NCI-H1048 (cell line): ENCODE measurements around the gene BCLAF1.
A peak's percentile ranks its signal among the peaks of the same experiment; 100 is the strongest.

Experiments used
- DNase-seq: peaks from one replicate; lab custom pipeline; 2025; lab: John Stamatoyannopoulos, UW

BCLAF1 gene, protein sequence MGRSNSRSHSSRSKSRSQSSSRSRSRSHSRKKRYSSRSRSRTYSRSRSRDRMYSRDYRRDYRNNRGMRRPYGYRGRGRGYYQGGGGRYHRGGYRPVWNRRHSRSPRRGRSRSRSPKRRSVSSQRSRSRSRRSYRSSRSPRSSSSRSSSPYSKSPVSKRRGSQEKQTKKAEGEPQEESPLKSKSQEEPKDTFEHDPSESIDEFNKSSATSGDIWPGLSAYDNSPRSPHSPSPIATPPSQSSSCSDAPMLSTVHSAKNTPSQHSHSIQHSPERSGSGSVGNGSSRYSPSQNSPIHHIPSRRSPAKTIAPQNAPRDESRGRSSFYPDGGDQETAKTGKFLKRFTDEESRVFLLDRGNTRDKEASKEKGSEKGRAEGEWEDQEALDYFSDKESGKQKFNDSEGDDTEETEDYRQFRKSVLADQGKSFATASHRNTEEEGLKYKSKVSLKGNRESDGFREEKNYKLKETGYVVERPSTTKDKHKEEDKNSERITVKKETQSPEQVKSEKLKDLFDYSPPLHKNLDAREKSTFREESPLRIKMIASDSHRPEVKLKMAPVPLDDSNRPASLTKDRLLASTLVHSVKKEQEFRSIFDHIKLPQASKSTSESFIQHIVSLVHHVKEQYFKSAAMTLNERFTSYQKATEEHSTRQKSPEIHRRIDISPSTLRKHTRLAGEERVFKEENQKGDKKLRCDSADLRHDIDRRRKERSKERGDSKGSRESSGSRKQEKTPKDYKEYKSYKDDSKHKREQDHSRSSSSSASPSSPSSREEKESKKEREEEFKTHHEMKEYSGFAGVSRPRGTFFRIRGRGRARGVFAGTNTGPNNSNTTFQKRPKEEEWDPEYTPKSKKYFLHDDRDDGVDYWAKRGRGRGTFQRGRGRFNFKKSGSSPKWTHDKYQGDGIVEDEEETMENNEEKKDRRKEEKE

DNA sequence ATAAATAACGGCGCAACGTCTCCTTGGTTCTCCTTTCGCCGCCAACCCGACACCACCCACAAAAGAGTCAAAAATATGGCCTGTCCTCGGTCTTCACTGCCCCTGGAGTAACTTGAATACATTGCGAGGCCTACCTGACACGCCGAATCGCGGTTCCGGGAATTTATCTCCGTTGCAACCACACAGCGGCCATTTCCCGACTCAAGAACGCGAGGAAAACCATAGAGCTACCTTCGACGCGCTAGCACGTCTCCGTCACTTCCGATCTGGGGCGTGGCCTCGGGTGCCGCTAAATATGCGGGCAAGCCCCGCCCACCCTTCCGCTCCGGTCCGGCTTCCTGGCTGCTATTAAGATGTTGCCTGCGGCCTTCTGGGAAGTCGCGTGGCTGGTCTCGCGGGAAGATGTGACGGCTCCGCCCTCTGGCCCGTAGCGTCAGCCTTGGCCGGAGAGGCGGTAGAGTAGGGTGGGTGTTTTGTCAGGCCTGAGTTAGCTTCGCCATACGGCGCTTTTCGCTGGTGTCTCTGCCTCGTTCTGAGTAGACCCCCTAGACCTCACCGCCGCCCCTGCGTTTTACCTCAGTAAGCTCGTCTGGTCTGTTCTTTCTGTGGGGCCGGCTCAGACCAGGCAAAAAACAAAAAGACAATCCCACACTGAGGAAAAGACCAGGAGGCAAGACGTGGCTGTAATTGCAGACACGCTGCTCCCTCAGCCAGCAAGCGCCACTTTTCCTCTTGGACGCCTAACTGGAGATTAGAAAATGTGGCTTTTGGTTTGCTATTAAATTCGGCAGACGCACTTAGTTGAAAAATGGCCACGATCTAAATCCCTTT, at the start of gene BCLAF1:
Gene BCLAF1 (minus strand): TSS at position 268 of the 831 bp plus-strand sequence. CDS start 9,980 bp downstream, outside the sequence.
- peak; percentile 94 for DNase-seq

DNA sequence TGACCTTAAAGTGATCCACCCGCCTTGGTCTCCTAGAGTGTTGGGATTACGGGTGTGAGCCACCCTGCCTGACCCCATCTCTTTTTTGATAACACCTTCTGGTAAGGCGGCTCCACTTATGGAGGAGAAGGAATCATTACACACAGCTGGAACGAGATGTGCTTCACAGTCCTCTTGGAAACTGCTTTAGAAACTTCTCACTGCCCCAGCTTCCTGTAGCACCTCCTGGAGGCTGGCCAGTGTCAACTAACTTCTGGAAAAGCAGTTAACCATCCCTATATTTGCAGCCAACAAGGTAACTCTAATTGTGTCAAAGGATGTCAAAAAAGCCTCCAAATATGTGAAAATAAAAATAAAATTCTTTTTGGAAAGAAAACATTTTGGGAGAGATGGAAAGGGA, 48.8 kb upstream of the BCLAF1 start:
- no peak for DNase-seq

DNA sequence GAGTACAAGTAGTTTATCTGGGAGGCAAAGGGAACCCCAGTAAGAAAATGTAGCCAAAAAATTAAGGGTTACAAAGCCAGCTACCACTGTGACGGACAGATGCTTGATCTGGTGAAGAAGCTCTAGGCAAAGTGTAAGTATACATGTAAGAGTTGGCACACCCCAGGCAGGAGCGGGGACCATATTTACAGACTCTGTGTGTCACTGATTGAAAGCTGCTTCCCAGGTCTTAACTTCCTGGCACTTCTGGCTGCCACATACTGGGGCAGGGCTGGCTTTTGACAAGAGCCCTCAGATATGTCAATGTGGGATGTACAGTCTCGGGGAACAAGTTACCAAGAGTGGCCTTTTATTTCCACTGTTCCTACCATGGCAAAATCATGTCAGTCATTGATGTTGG, 48.0 kb upstream of the BCLAF1 start:
- DNase-seq = no peak

DNA sequence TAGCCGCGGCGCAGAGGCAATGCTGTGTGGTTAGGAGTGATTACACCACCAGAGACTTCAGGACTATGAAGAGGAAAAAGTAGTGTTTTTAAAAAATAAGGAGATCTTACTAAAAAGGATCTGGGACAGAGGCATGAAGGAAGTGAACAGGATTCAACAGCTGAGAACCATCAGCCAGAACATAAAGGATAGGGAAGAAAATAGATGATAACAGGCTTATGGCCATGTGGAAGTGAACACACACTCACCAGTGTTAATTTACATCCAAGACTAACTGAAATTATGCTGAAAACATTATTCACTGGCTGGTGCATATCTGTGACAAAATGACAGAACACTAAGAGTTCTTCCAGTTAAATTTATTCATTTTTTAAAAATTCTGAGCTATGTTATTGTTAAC, 47.5 kb upstream of the BCLAF1 start:
- no peak for DNase-seq

DNA sequence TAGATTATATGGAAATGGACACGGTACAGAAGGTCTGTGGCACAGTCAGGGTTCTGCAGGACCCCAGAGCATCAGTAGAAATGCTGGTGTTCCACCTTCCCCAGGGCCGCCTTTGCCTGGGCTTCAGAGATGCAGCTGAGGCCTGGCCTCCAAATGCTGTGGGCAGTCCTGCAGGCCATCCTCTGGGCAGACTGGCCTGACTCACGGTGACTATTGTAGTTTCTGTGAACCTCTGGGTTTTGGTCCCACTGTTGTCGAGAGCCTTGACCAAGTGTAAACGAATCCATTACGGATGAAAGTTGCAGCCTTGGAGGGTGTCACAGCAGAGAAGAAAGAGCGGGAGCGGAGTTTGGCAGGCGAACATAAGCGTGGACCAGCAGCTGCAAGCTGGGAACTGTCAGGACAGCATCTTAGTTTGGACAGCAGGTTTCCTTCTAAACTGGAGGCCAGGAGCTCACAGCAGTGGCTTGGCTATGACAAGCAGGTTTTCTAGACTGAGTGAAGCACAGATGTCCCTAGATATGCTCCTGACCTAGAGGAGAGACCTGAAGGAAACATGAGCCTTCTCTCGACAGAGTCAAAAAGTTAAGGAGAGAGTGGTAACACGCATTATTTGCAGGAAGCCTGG, 46.2 kb upstream of the BCLAF1 start:
- DNase-seq = no peak

DNA sequence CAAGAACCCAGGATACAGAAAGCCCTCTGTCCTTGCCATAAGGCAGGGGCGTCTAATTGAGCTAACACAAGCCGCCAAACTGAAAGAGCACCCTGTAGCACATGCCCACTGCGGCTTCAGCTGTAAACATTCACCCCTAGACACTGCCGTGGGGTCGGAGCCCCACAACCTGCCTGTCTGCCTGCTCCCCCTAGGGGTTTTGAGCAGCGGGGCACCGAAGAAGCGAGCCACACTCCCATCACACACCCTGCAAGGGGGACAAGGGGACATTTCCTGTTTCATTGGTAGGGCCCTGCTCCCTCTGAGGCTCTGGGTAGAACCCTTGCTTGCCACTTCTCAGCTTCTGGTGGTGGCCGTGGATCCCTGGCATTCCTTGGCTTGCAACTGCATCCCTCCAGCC, 45.2 kb upstream of the BCLAF1 start:
- DNase-seq = no peak

DNA sequence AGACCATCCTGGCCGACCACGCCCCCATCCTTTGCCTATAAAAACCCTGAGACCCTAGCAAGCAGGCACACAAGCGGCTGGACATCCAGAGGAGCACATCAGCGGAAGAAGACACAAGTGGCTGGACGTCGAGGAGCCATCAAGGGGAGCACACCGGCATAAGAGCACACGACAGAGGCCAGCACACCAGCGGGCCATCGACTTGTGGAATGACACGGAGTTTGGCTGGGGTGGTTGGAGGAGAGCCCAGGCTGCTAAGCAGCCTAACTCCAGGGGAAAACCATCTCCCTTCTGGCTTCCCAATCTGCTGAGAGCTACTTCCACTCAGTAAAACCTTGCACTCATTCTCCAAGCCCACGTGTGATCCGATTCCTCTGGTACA, 44.8 kb upstream of the BCLAF1 start:
- no peak for DNase-seq

DNA sequence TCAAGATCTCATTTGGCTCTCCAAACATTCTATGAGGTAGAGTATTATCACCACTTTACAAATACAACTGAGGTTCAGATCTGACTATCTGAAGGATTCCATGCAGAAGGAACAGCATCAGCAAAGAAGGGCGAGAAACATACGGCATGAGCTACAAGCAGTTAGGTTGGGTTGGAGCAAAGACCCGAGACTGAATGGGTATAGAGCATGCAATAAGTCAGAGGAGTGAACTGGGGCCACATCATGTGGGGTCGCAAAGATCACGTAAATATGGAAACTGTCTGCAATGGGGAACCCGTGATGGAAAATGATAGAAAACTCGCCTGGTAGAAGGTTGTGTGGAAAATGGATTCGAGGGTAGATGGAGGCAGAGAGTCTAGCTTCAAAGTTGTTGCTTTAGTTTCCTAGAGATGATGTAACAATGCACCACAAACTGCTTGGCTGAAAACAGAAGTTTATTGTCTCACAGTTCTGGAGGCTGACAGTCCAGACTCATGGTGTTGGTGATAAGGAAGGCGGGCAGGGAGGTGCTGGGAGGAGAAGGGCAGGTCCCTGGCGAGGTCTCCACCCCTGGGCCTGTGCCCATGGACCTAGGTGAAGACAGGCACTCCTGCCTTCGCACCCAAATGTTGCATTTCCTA, 44.3 kb upstream of the BCLAF1 start:
- DNase-seq = no peak

DNA sequence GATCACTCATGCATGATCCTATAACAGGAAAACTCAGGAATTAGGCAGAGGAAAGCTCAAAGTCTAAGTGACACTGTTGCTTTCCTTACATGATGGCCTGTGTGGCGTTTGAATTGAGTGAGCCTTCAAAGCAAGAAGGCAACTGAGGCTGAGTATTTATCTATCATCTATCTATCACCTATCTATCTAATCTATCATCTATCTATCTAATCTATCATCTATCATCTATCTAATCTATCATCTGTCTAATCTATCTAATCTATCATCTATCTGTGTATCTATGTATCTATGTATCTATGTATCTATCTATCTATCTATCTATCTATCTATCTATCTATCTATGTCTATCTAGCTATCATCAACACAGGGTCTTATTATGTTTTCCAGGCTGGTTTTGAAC, 41.8 kb upstream of the BCLAF1 start:
- no peak for DNase-seq

DNA sequence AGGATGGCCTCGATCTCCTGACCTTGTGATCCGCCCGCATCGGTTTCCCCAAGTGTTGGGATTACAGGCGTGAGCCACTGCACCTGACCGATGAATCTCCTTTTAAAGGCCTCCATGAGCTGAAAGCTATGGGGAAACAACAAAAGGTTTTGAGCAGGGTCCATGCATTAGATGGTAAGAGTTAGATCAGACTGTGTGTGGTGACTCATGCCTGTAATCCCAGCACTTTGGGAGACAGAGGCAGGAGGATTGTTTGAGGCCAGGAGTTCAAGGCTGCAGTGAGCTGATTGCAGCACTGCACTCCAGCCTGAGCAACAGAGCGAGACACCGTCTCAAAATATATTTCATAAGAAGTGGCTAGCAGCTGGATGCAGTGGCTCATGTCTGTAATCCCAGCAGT, 41.0 kb upstream of the BCLAF1 start:
- DNase-seq = no peak

DNA sequence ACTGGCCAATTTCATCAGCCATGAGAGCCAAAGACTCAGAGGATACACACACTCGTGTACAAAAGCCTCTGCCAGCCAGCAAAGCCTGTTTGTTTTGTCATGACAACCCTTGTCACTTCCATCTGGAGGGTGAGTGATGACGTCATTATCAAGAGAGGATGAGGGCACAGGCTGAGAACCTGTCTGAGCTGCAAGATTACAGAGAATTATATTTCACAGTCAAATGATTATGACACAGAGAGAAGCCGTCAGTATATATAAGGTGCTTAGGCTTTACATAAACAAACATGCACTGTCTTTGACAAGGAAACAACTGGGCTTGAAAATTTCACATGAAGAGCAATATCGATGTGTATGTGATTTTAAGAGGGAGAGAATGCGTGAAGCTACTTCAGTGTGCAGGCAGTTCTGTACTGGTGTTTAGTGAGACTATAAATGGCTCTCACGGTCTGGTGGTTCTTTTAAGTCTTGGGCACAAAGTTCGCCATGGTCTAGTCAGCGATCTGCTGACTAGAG, 36.5 kb upstream of the BCLAF1 start:
- no peak for DNase-seq

DNA sequence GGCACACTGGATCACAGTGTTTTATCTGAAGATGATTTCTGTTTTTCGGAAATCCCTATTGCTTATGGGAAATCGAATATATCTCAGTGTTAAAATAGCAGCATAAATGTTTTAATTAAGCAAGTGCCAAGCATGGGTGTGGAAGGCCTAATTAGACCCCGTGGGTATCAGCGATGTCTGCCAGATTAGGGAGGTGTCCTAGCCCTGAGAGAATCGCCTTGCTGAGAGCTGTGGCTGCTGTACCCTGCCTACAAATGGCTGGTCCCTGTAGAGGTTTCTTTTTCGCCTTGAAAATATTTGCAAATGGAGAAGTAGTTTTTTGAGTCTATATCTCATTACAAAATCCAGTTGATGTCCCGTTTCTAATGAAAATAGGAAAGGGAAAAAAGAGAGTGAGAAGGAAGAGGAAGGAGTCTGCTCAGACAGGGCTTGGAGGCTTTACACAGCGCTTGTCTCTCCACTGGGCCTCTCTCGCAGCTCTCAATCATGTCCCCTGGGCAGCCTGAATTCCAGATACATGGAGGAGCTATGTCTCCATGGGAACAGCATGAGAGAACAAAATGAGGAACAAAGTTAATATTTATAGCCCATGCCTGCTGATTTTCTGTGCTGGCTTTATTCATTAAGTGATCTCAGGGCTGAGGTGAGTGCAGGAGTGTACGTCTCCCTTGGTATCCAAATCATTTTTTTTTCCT, 35.2 kb upstream of the BCLAF1 start:
- no peak for DNase-seq

DNA sequence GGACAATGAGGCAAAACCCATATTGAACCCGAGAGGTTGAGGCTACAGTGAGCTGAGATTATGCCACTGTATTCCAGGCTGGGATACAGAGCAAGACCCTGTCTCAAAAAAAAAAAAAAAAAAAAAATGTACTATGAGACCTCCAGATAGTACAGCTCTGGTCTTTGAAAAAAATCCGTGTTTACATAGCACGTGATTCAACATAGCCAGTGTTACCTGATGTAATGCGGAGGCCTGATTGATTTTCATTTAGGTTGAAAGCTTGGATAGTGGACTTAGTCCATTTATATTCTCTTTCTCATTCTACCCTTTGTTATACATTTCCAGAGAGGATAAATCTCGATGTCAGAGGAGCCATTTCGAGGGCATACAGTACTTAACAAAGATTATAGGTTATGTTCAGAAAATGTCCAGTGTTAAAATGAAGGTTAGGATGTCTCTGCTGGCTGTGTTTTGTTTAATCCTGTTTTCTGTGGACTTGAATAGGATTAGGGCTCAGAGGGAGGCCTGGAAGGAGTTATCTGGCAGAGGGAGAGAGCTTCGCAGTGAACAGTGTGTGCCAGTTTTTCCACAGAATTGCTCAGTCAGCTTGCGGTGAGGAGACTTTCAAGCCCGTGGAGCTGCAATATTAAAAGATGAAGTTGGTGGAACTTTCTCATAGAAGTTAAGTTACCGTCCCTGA, 33.9 kb upstream of the BCLAF1 start:
- no peak for DNase-seq

DNA sequence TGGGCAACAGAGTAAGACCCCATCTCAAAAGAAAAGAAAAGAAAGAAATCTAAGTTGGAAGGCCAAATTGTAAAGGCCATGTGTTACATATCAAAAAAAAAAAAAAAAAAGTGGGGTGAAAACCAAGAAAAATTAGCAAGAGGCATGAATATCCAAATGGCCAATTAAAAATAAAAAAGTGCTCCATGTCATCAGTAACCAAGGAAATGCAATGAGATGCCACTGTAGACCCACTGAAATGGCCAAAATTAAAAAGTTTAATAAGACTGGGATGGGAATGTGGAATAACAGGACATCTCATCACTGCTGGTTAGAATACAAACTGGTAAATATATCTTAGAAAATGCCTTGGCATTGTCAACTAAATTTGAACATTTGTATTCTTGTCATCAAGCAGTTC, 30.1 kb upstream of the BCLAF1 start:
- no peak for DNase-seq

DNA sequence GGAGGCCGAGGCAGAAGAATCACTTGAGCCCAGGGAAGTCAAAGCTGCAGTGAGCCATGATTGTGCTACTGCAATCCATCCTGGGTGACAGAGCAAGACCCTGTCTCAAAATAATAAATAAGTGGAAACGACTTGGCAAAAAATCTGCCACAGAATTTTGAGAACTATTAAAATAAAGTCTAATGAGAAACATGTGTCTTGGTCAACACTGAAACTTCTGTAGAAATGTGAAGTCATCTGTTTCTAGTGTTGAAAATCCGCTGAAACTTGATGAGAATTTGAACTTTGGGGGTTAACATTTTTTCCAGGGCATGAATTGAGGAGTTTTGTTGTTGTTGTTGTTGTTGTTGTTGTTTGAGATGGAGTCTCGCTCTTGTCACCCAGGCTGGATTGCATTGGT, 29.0 kb upstream of the BCLAF1 start:
- no peak for DNase-seq

DNA sequence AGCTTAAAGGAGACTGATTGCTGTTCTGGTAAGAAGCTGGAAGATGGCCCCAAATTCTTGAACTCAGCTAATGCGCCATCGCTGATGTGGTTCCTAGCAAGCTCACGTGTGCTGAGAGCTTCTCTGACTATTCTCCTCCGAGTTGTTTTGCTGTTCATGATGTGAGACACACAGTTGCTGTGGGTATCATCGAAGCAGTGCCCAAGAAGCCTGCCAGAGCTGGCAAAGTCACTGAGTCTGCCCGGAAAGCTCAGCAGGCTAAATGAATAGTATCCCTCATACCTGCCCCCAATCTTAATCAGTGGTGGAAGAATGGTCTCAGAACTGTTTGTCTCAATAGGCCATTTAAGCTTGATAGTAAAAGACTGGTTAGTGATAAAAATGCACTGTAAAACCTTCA, 28.3 kb upstream of the BCLAF1 start:
- DNase-seq = no peak

DNA sequence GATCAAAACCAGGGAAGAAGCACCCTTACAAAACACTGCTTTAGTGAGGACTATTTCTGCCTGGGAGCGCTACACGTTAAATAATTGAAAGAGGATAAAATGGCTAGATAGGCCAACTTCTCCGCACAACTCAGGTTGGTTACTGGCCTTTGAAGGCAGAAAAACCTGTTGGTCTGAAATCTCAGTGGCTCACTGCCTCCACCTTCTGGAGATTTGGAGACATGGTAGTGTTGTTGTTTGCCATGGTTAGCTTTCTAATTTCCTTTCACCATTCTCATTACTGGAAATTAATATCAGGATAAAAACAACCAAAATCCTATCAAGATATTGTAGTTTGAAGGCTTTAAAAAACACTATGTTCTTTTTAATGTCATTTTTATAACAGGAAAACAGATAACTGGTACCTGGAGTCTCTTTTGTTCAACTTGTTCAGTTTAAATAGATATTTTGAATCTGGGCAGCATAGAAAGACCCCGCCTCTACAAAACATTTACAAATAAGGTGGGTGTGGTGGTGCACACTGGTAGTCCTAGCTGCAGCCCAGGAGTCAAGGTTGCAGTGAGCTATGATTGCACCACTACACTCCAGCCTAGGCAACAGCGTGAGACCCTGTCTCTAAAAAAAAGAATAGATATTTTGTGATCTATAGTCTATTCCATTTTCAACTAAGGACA, 27.5 kb upstream of the BCLAF1 start:
- peak; percentile 44 for DNase-seq

DNA sequence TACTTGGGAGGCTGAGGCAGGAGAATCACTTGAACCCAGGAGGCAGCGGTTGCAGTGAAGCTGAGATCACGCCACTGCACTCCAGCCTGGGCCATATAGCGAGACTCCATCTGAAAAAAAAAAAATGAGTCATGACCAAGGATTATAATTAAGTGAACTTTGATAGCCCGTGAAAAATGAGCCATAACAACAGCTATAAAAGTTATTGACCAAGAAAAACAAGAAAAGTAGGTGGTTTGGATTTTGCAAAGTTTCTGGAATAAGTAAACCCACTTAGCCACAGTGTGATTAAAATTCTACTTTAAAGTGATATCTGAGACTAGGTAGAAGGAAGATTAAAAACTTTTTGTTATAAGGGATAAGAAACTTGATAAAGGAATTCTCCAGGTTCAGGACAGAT, 25.9 kb upstream of the BCLAF1 start:
- no peak for DNase-seq

DNA sequence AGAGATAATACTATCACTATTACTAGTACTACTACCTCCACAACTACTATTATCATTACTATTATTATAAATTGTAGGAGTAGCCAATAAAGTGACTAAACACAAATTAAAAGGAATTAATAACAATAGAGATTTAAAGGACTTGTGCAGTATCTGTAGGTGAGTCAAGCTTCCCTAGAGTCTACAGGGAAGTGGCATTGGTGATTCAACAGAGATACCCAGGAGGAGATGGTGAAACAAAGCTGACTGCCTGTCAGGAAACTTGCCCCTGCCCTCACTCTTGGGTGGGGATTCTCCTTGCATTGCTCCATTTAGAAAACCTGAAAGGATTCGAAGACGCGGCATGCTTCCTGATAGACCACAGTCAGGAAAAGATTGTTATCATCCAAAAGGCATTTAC, 23.3 kb upstream of the BCLAF1 start:
- no peak for DNase-seq
